GM19035 (cell line): ENCODE data around the gene CACNA1I.

Source experiments
- ATAC-seq: cut with Tn5 transposase; IDR thresholded peaks from one replicate; pipeline ENCODE4 v1.9.1; 2021; ENCODE audit not compliant: unreplicated experiment

Gene CACNA1I

GRCh38 chr22:39621826-39622225 lies 51.3 kb downstream of the CACNA1I start:
- ATAC-seq: no peak

DNA sequence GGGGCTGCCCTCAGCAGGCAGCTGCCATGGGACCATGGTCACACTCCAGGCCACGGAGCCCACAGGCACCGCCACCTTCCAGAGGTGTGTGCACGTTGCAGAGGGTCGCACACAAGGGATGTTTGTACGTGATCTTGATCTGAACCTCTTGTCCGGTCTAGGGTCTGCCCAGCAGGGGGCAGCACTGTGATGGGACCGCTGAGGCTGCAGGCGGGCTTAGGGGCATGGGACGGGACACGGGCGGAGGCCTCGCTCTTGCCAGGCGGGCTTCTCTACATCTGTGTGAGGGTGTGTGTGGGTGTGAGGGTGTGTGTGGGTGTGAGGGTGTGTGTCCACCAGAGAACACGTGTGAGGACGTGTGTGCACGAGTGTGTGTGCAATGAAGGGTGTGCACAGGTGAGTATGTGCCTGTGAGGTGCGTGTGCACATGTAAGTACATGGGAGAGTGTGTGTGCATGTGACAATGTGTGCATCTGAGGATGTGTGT lies 52.4 kb downstream of the CACNA1I start:
- no peak for ATAC-seq

GRCh38 chr22:39623603-39624500 lies 53.3 kb downstream of the CACNA1I start:
- no peak for ATAC-seq

- no peak for ATAC-seq
These were observed 53.9 kb downstream of the CACNA1I start for GRCh38 chr22:39624501-39624821.

DNA sequence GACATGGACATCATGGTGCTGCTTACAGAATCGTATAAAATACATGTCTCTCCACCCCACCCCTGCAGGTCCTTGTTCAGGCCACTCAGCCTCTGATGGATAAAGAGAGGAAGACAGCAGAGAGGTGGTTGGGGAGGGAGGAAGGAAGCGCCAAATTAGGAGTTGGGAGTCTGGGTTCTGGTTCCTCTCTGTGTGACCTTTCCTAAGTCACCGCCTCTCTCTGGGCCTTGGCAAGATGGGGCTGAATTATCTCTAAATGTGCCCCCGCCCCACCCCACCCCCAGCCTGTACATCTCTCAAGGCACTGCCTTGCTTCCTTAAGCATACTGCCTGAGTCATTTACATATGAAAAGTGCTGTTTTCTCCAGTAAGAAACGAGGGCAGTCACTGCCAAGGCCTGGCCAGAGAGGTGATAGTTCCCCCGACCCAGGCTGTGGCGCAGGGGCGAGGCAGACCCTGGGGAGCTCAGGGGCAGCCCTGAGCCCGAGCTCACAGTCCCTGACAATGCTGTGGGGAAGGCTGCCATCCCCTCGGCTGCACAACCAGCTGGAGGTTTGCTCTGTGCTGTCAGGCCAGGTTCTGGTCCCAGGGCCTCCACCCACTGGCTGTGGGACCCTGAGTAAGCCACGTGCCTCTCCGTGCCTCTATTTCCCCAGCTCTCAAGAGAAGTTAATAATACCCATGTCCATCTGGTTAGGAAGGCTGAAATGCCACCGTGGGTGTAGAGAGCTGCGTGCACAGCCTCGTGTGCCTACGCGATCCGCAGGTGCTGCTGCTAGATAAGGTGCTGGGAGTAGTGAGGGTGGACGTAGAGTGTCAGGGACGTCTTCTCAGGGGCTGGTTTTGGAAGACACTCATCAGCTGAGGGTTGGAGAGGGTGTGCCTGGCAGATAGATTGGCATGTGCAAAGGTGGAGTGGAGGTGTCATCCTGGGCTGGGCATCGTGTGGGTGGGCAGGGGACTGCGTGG lies 55.3 kb downstream of the CACNA1I start:
- no peak for ATAC-seq

DNA sequence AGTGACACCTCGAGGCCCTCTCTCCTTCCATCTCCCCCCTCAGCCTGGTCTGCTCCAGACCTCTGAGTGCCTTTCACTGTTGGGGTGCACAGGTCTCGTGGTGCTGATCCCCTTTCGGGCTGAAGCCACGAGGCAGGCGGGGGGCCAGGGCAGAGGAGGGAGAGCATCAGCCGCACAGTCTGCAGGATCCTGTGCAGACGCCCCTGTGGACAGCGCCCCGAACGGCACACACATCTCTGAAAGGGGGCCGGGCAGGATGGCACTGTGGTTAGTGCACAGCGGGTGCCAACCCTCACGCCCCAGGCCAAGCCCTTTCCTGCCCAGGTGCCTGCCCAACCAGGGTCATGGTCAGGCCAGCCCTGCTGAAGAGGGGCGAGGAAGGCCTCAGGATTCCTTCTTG lies 56.7 kb downstream of the CACNA1I start:
- ATAC-seq: no peak

DNA sequence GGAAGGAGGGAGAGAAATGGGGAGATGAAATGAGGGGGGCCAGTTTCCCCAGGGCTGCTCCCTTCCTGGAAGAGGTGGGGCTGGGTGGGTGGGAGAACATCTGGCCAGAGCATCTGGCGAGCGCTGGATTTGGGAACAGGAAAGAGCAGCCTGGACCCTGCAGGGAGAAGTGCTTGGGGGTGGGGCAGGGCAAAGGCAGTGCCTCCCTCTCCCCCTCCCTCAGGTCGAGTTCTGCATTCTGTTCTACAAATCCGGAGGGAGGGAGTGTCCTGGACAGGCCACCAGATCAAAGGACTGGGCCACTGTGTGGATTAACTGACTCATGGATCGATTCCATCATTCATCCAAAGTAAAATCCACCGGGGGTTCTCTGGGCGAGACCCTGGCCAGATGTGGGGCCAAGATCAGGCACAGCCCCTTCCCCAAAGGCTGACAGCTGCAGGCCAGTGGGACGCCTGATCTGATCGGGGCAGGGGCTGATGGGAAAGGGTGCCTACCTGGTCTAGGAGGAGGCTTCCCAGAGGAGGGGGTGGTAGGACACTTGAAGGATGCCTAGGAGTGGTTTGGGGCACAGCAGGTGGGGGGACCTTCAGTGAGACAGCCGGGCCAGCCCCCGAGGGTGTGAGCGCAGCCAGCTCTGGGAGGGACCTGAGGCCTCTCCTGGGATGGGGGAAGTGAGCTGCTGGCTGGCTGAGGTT lies 57.5 kb downstream of the CACNA1I start:
- ATAC-seq: no peak

DNA sequence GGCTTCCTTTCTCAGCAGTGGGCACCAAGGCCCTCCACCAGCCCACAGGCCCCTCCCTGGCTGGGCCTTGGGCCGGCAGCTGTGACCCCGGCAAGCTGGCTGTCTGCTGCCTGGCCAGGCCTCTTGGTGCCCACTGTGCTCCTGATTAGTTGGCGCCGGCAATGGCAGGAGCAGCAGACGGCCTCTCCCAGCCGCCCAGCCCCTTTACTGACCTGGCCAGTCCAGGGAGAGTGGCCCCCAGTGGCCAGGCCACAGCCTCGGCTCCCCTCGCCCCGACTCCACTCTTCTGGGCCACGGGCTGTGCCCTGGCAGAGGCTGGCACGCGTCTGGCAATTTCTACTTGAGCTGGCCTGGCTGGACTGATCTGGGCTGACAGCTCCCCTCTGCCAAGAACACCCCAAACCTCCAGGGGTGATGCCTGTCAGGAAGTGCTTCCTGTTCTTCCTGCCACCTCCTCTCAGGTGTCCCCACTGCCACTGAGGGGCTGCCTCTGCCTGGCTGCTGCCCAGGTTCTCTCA lies 58.1 kb downstream of the CACNA1I start:
- ATAC-seq: no peak

DNA sequence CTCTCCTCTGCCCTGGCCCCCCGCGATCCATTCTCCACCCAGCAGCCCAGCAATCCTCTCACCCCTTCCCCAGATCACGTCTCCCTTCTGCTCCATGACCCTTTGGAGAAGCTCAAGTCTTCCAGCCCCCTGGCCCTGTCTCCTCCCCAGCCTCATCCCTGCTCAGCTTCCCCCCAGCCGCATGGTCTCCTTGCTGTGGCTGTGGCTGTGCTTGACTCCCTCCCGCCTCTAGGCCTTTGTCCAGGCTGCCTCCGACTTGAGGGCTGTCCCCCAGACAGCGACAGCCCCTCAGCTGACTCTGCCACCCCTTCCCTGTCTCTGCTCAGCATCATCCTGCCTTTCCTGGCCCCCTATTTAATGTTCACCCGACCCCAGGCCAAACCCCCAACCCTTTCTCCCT lies 59.3 kb downstream of the CACNA1I start:
- no peak for ATAC-seq

GRCh38 chr22:39630721-39631120 lies 60.2 kb downstream of the CACNA1I start:
- ATAC-seq: no peak

GRCh38 chr22:39631381-39632286 lies 61.1 kb downstream of the CACNA1I start:
- ATAC-seq: no peak

DNA sequence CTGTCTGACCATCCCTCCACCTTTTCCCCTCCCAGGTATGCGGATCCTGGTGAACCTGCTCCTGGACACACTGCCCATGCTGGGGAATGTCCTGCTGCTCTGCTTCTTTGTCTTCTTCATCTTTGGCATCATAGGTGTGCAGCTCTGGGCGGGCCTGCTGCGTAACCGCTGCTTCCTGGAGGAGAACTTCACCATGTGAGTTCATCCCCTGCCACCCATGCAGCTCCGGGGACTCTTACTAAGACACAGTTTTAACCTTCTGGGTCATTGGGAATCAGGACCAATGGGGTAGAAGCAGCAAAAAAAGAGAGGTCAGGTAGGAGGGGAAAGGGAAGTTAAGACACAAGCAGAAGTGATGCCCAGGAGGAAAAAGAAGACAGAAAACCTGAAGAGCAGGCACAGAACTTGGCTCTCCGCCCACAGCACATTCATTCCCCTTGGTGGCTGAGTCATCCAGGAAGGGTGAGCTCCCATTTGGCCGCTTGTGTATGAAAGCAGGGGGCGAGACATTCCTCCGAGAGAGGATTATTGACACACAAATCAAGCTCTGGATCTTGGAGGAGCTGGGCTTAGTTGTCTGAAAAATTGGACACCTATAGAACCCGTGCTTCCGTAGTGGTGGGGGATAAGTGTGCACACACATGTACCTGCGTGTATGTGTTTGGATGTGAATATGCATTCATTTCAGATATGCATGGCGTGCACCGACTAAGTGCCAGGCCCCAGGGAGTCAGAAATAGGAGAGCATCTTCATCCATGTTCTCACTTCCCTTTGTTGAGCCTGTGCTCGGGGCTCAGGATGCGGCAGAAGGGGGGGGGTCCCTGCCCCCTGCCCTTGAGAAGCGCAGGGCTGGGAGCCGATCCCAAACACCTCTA lies 64.2 kb downstream of the CACNA1I start:
- no peak for ATAC-seq

GRCh38 chr22:39635719-39636118 lies 65.2 kb downstream of the CACNA1I start:
- no peak for ATAC-seq

DNA sequence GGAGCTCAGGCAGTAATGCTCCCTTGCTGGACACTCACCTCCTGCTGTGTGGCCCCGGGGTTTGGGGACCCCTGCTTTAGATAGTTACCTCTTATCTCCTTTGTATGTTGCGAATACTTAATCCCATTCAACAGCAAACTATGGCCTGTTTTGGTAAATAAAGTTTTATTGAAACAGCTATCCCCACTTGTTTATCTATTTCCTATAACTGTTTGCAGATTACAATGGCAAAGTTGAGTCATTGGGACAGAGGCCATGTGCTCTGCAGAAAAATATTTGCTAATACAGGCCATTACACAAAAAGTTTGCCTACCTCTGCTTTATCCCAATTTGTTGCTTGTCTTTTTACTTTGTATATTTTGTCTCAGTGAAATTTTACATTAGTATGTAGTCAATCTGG lies 68.4 kb downstream of the CACNA1I start:
- ATAC-seq: no peak

DNA sequence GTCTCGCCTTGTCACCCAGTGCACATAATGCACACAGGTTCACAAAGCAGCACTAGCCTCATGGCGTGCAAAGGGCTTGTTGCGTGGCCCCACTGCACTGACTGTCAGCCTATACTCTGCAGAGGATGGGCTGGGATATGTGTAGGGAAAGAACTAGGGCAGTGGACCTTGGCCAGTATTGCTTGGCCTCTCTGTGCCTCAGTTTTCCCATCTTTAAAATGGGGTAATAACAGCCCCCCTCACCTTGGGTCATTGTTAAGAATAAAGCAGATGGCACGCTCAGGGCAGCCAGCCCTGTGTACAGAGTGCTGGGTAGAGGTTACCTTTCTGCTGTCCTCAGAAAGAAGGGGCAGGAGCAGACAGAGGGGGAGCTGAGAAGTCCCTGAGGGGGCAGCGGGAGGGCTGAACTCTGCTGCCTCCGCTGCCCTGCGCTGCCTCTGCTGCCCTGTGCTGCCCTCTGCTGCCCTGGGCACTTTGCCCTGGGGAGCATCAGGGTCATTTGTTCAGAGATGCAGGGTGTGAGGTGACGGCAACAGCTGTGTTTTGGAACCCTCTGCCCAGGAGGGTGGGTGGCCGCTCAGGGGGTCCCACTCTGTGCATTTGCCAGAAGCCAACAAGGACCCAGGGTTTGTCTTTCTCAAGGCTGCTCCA lies 71.2 kb downstream of the CACNA1I start:
- ATAC-seq: no peak

GRCh38 chr22:39643311-39644083 lies 72.9 kb downstream of the CACNA1I start:
- no peak for ATAC-seq

DNA sequence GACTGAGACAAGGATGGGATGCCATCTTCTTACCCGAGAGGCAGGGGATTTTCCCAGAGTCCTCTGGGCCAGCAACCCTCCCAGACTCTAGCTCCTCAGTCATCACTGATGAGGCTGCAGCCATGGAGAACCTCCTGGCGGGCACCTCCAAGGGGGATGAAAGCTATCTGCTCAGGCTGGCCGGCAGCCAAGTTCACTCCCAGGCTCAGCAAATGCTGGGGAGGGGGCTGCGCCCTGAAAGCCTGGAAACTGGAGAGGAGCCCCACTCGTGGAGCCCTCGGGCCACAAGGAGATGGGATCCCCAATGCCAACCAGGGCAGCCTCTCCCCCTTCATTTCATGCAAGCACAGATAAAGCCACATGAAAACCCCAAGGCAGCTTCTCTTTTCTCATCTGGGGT lies 75.0 kb downstream of the CACNA1I start:
- ATAC-seq: no peak
